ENCODE measurements around the gene ASTL. TPM values are rescaled to one million over a fixed set of nuclear protein-coding genes. Genes with fewer than 3 reads are reported as not detected.

Gene ASTL
- total RNA-seq, 1 experiment from 2014 or later, result 0.18 TPM

GRCh38 chr2:96180521-96180920, 42.2 kb upstream of the ASTL start:
- no peaks in the 10 kb centered on the region for H3K4me1 ChIP-seq (ENCODE audit: control insufficient read depth, insufficient read depth, low read length)
- no peak overlapping the region for H3K4me3 ChIP-seq (ENCODE audit: low read depth in 2 of 2, low read length in 2 of 2)
- H3K9me3 ChIP-seq (ENCODE audit: control insufficient read depth, insufficient read depth, low read depth, low read length), result no peaks in the 10 kb centered on the region
- DNase-seq (ENCODE audit: low read depth, low spot score) (no peak), ATAC-seq (no peak)
- intact Hi-C loops (cut with micrococcal nuclease; ENCODE audit: unreplicated experiment) (no loop called here), in situ Hi-C loops (cut with HindIII; ENCODE audit: low pct_unique_long_range_greater_than_20kb, low sequenced_read_pairs) (no loop called here)
- no peak overlapping the region for H3K27ac ChIP-seq (ENCODE audit: low read length)
- TF ChIP-seq POLR2AphosphoS5 (IDR thresholded peaks at IDR 0.05; ENCODE audit: low read depth, low read length), result no peak
- no TSS peak for BruUV-seq (replicated peaks)
- no peaks in the 10 kb centered on the region for H3K27me3 ChIP-seq (ENCODE audit: control insufficient read depth, insufficient read depth, low read length)
- 0 out of 2 replicates have a peak, but pooled peaks cover 4% of the 10 kb centered on the region for H3K36me3 ChIP-seq (ENCODE audit: control insufficient read depth, insufficient read depth, low read length)
- CTCF ChIA-PET, result no interaction called here
- POLR2A ChIA-PET, result no interaction called here

- intact Hi-C loops (cut with micrococcal nuclease; ENCODE audit: unreplicated experiment), result no loop called here
- H3K27me3 ChIP-seq (ENCODE audit: control insufficient read depth, insufficient read depth, low read length), result no peaks in the 10 kb centered on the region
- in situ Hi-C loops (cut with HindIII; ENCODE audit: low pct_unique_long_range_greater_than_20kb, low sequenced_read_pairs), result no loop called here
- ChIA-PET CTCF (no interaction called here), POLR2A (no interaction called here)
- no peak overlapping the region for H3K27ac ChIP-seq (ENCODE audit: low read length)
- ATAC-seq, result no peak
- no peaks in the 10 kb centered on the region for H3K4me1 ChIP-seq (ENCODE audit: control insufficient read depth, insufficient read depth, low read length)
- no peak for DNase-seq (ENCODE audit: low read depth, low spot score)
- no peaks in the 10 kb centered on the region for H3K9me3 ChIP-seq (ENCODE audit: control insufficient read depth, insufficient read depth, low read depth, low read length)
- H3K4me3 ChIP-seq (ENCODE audit: low read depth in 2 of 2, low read length in 2 of 2), result no peak overlapping the region
- no peaks in the 10 kb centered on the region for H3K36me3 ChIP-seq (ENCODE audit: control insufficient read depth, insufficient read depth, low read length)
- BruUV-seq (replicated peaks), result no TSS peak
- TF ChIP-seq TCF7L2 (IDR thresholded peaks at IDR 0.05; ENCODE audit: low read depth, low read length) (no peak), CTCF (IDR thresholded peaks at IDR 0.05) (no peak), POLR2AphosphoS5 (IDR thresholded peaks at IDR 0.05; ENCODE audit: low read depth, low read length) (no peak), REST (IDR thresholded peaks at IDR 0.05; ENCODE audit: insufficient read depth in 1 of 2, low read depth in 2 of 2, low read length in 1 of 2) (no peak), SIN3A (IDR thresholded peaks at IDR 0.05; ENCODE audit: borderline replicate concordance, insufficient read depth, low read depth, low read length) (no peak)
Measured at GRCh38 chr2:96180002-96180401, 41.7 kb upstream of the ASTL start.

GRCh38 chr2:96176661-96177060, 38.4 kb upstream of the ASTL start:
- ChIA-PET POLR2A (no interaction called here), CTCF (no interaction called here)
- H3K27me3 ChIP-seq (ENCODE audit: control insufficient read depth, insufficient read depth, low read length), result no peaks in the 10 kb centered on the region
- in situ Hi-C loops (cut with HindIII; ENCODE audit: low pct_unique_long_range_greater_than_20kb, low sequenced_read_pairs) (no loop called here), intact Hi-C loops (cut with micrococcal nuclease; ENCODE audit: unreplicated experiment) (no loop called here)
- H3K4me3 ChIP-seq (ENCODE audit: low read depth in 2 of 2, low read length in 2 of 2), result no peak overlapping the region
- no peak for TF ChIP-seq SIN3A (IDR thresholded peaks at IDR 0.05; ENCODE audit: borderline replicate concordance, insufficient read depth, low read depth, low read length)
- no peak for TF ChIP-seq REST (IDR thresholded peaks at IDR 0.05; ENCODE audit: insufficient read depth in 1 of 2, low read depth in 2 of 2, low read length in 1 of 2)
- no peak for TF ChIP-seq CTCF (IDR thresholded peaks at IDR 0.05)
- no peak for TF ChIP-seq POLR2AphosphoS5 (IDR thresholded peaks at IDR 0.05; ENCODE audit: low read depth, low read length)
- no peak for TF ChIP-seq TCF7L2 (IDR thresholded peaks at IDR 0.05; ENCODE audit: low read depth, low read length)
- no TSS peak for BruUV-seq (replicated peaks)
- no peak overlapping the region for H3K27ac ChIP-seq (ENCODE audit: low read length)
- H3K4me1 ChIP-seq (ENCODE audit: control insufficient read depth, insufficient read depth, low read length), result no peaks in the 10 kb centered on the region
- no peaks in the 10 kb centered on the region for H3K9me3 ChIP-seq (ENCODE audit: control insufficient read depth, insufficient read depth, low read depth, low read length)
- H3K36me3 ChIP-seq (ENCODE audit: control insufficient read depth, insufficient read depth, low read length), result no peaks in the 10 kb centered on the region
- DNase-seq (ENCODE audit: low read depth, low spot score) (no peak), ATAC-seq (no peak)

Measured in Panc1 (cell line).